HepG2 (cell line): Measurements from ENCODE around the gene PDE4D. TPM values are rescaled to one million over a fixed set of nuclear protein-coding genes. Genes with fewer than 3 reads are reported as not detected.

ENCODE experiments used
- ATAC-seq: fragments of 200-7000 bp; cut with Tn5 transposase; 3 replicates; pipeline ENCODE4 v1.9.1; 2020; ENCODE audit warnings: mild to moderate bottlenecking, moderate library complexity
- BruUV-seq: library from RNA; stranded (reverse); fragments of 400-500 nt; replicated peaks from 2 replicates; lab custom pipeline; 2021; lab: Mats Ljungman, UMichigan
- CTCF ChIA-PET: fragments of 300-600 bp; formaldehyde crosslinking; extraction: SDS; loops from one replicate; lab custom pipeline; 2021; ENCODE audit warnings: low total read pairs, inconsistent platforms, low intra/inter-chr PET ratio; lab: Yijun Ruan, JAX
- POLR2A ChIA-PET: fragments of 350-600 bp; sonication (Branson Sonifier 250); formaldehyde crosslinking; loops from one replicate; lab custom pipeline; 2020; ENCODE audit warnings: antibody characterized with exemption, inconsistent platforms; lab: Yijun Ruan, JAX
- DNase-seq: peaks from one replicate; pipeline ENCODE4 v3.0.0-alpha.2; 2015; ENCODE audit warnings: low spot score
- FAIRE-seq: peaks from 3 replicates; lab custom pipeline; 2011; peaks lifted over from hg19 to GRCh38; lab: Jason Lieb, UNC
- H2AFZ ChIP-seq: one replicate; pipeline ENCODE4 v1.6.1; 2011; ENCODE audit warnings: low read length, inconsistent platforms
- H3K27ac ChIP-seq: fragments of 300-600 bp; 3 replicates; pipeline ENCODE4 v1.8.0; 2011; ENCODE audit warnings: mixed run types, mild to moderate bottlenecking, mixed read lengths, low read length, inconsistent platforms; ENCODE audit not compliant: insufficient read depth; ENCODE audit errors: extremely low read length
- H3K27me3 ChIP-seq, 2 experiments: fragments of 200-600 bp in 1 of 2; 2 replicates in 1 of 2; 3 replicates in 1 of 2; pipeline versions ENCODE4 v1.6.0 to v1.8.0; 2011; ENCODE audit warnings: low read length in 2 of 2, mild to moderate bottlenecking in 2 of 2, moderate library complexity in 2 of 2, inconsistent platforms in 1 of 2; ENCODE audit not compliant: insufficient read depth in 2 of 2, control insufficient read depth in 1 of 2
- H3K36me3 ChIP-seq, 2 experiments: fragments of 200-600 bp in 1 of 2; replicated peaks in 1 of 2; 2 replicates in 1 of 2; 3 replicates in 1 of 2; pipeline versions ENCODE4 v1.5.1 to v1.8.0; 2011; ENCODE audit warnings: low read length in 2 of 2, inconsistent platforms in 1 of 2; ENCODE audit not compliant: insufficient read depth in 2 of 2, control insufficient read depth in 1 of 2
- H3K4me1 ChIP-seq: 2 replicates; pipeline ENCODE4 v1.5.1; 2012; ENCODE audit warnings: low read length, inconsistent platforms; ENCODE audit not compliant: insufficient read depth
- H3K4me2 ChIP-seq: 2 replicates; pipeline ENCODE4 v1.6.0; 2011; ENCODE audit warnings: low read depth, low read length, inconsistent platforms
- H3K4me3 ChIP-seq, 3 experiments: fragments of 200-600 bp in 1 of 3; sonication (generic), shearing (Covaris generic) in 1 of 3; replicated peaks in 1 of 3; 2 replicates each; pipeline ENCODE4 v1.5.1; 2011 to 2016; ENCODE audit warnings: low read length in 3 of 3, inconsistent platforms in 2 of 3, low read depth in 2 of 3, mild to moderate bottlenecking in 2 of 3, control low read depth in 1 of 3, mixed read lengths in 1 of 3; ENCODE audit not compliant: insufficient read depth in 1 of 3
- H3K79me2 ChIP-seq: one replicate; pipeline ENCODE4 v1.6.1; 2011; ENCODE audit warnings: low read length, inconsistent platforms; ENCODE audit not compliant: insufficient read depth
- H3K9ac ChIP-seq: 2 replicates; pipeline ENCODE4 v1.6.0; 2011; ENCODE audit warnings: mild to moderate bottlenecking, low read depth, low read length, inconsistent platforms; ENCODE audit not compliant: insufficient read depth
- H3K9me3 ChIP-seq: 2 replicates; pipeline ENCODE4 v1.5.1; 2012; ENCODE audit warnings: mild to moderate bottlenecking, low read length
- H4K20me1 ChIP-seq: 2 replicates; pipeline ENCODE4 v1.6.0; 2011; ENCODE audit warnings: inconsistent platforms, mild to moderate bottlenecking, low read length, moderate library complexity; ENCODE audit not compliant: insufficient read depth
- CHD4 ChIP-seq: fragments of 200-600 bp; sonication (generic); IDR thresholded peaks from 2 replicates; pipeline ENCODE4 v1.7.0; 2017; ENCODE audit warnings: mild to moderate bottlenecking, low read length, borderline replicate concordance
- HNRNPK ChIP-seq: fragments of 200-400 bp; formaldehyde crosslinking; IDR thresholded peaks from 2 replicates; pipeline ENCODE4 v1.6.1; 2018; ENCODE audit warnings: low read length, low read depth, moderate library complexity, mild to moderate bottlenecking; ENCODE audit not compliant: poor library complexity, severe bottlenecking
- RFX5 ChIP-seq: IDR thresholded peaks from 2 replicates; pipeline ENCODE4 v1.6.1; 2011; ENCODE audit warnings: low read depth, low read length, improper control_type of control experiment
- SMAD3 ChIP-seq: sonication (generic); formaldehyde crosslinking; IDR thresholded peaks from 2 replicates; pipeline ENCODE4 v1.4.0; 2020; ENCODE audit warnings: missing genetic modification reagents
- SNAPC2 ChIP-seq: sonication (generic); formaldehyde crosslinking; IDR thresholded peaks from 2 replicates; pipeline ENCODE4 v1.8.1; 2022; ENCODE audit warnings: mild to moderate bottlenecking, missing genetic modification reagents
- SP140L ChIP-seq: sonication (generic); formaldehyde crosslinking; IDR thresholded peaks from 2 replicates; pipeline ENCODE4 v1.4.0; 2020; ENCODE audit warnings: missing genetic modification reagents, borderline replicate concordance
- TEAD3 ChIP-seq: optimal IDR thresholded peaks from 2 replicates; pipeline ENCODE3; 2016; ENCODE audit warnings: borderline replicate concordance
- TFDP1 ChIP-seq: IDR thresholded peaks from 2 replicates; pipeline ENCODE4 v1.6.1; 2016; ENCODE audit warnings: missing compliant biosample characterization, missing genetic modification reagents, borderline replicate concordance
- ZNF143 ChIP-seq: sonication (generic); formaldehyde crosslinking; IDR thresholded peaks from 2 replicates; pipeline ENCODE4 v1.4.0; 2020; ENCODE audit warnings: missing genetic modification reagents
- ZNF224 ChIP-seq: sonication (generic); formaldehyde crosslinking; IDR thresholded peaks from 2 replicates; pipeline ENCODE4 v1.5.0; 2020; ENCODE audit warnings: mild to moderate bottlenecking, missing genetic modification reagents
- ZNF318 ChIP-seq: sonication (generic); formaldehyde crosslinking; IDR thresholded peaks from 2 replicates; pipeline ENCODE4 v1.4.0; 2020; ENCODE audit warnings: mild to moderate bottlenecking, missing genetic modification reagents
- ZNF496 ChIP-seq: sonication (generic); formaldehyde crosslinking; IDR thresholded peaks from 2 replicates; pipeline ENCODE4 v1.8.1; 2023; ENCODE audit warnings: mild to moderate bottlenecking, moderate library complexity, missing genetic modification reagents; ENCODE audit not compliant: insufficient replicate concordance
- ZNF619 ChIP-seq: sonication (generic); formaldehyde crosslinking; IDR thresholded peaks from 2 replicates; pipeline ENCODE4 v1.4.0; 2020; ENCODE audit warnings: mild to moderate bottlenecking, missing genetic modification reagents
- ZNF674 ChIP-seq: sonication (generic); formaldehyde crosslinking; IDR thresholded peaks from 2 replicates; pipeline ENCODE4 v1.5.0; 2020; ENCODE audit warnings: low read depth, mild to moderate bottlenecking, missing genetic modification reagents
- ZNF761 ChIP-seq: sonication (generic); formaldehyde crosslinking; conservative IDR thresholded peaks from 2 replicates; pipeline ENCODE4 v1.4.0; 2020; ENCODE audit warnings: mild to moderate bottlenecking, missing genetic modification reagents
- ZNF784 ChIP-seq: sonication (generic); formaldehyde crosslinking; IDR thresholded peaks from 2 replicates; pipeline ENCODE4 v1.5.1; 2020; ENCODE audit warnings: missing genetic modification reagents, mild to moderate bottlenecking, borderline replicate concordance
- WGBS: methylation state at CpG from one replicate; pipeline ENCODE4 v1.1.6; 2017; ENCODE audit warnings: low lambda C conversion rate; 5-methylcytosine and 5-hydroxymethylcytosine counted together
- in situ Hi-C: cut with HindIII; loops from 2 replicates; pipeline ENCODE4 v1.10.0; 2017; ENCODE audit warnings: low pct_unique_long_range_greater_than_20kb; ENCODE audit not compliant: extremely low pct_ligation_motif_present
- intact Hi-C: fragments of 100-400 bp; cut with micrococcal nuclease; formaldehyde crosslinking; loops from one replicate; pipeline ENCODE4 v1.10.0; 2022; ENCODE audit not compliant: unreplicated experiment
- polyA plus RNA-seq, 8 experiments: library from polyadenylated mRNA; depleted of rRNA in 3 of 8; stranded (reverse) in 7 of 8; unstranded in 1 of 8; fragments of >200 nt; fragmentation: Illumina TruSeq in 4 of 8; extraction: Trizol in 4 of 8; gene quantifications; 2 replicates each; pipeline versions ENCODE4 v1.2.1 to v1.2.3, GENCODE V29; 2011 to 2016; ENCODE audit warnings: low read depth in 4 of 8, missing spikeins in 1 of 8, mixed read lengths in 1 of 8; ENCODE audit not compliant: insufficient read depth in 1 of 8
- total RNA-seq, 5 experiments: library from RNA; depleted of rRNA; stranded (reverse); fragments of >200 nt; fragmentation: Illumina TruSeq; extraction: Trizol; gene quantifications; 2 replicates each; pipeline ENCODE4 v1.2.3, GENCODE V29; 2016; ENCODE audit warnings: low read depth in 1 of 5

The PDE4D gene
- total and polyA plus RNA-seq, 2 of the 13 experiments (the other 11 are each of a cell fraction or from before 2014, with no cell fraction given) = 7.0 to 12.2 TPM

GRCh38 chr5:59103303-59103702 lies 790.2 kb downstream of the PDE4D start:
- no peaks in the 10 kb centered on the region for H4K20me1 ChIP-seq
- H3K4me1 ChIP-seq = 0 out of 2 replicates have a peak, but pooled peaks cover 9% of the 10 kb centered on the region
- no peaks in the 10 kb centered on the region for H3K36me3 ChIP-seq
- H3K9me3 ChIP-seq = no peaks in the 10 kb centered on the region
- CTCF ChIA-PET = no interaction called here
- DNase-seq (no peak), FAIRE-seq (no peak)
- H3K27ac ChIP-seq = no peak overlapping the region
- H3K79me2 ChIP-seq = no peaks in the 10 kb centered on the region
- no peak overlapping the region for H2AFZ ChIP-seq
- 53% methylated on average over 3 of the region's 3 CpGs for WGBS
- intact Hi-C loops (no loop called here), in situ Hi-C loops (no loop called here)
- BruUV-seq = no TSS peak
- no peak overlapping the region for H3K4me2 ChIP-seq
- TF ChIP-seq SNAPC2 (CRISPR knock-in tag) (no peak), RFX5 (no peak), TEAD3 (CRISPR knock-in tag) (no peak), ZNF761 (CRISPR knock-in tag) (no peak), ZNF784 (CRISPR knock-in tag) (no peak), SMAD3 (no peak), TFDP1 (CRISPR knock-in tag) (no peak), ZNF619 (CRISPR knock-in tag) (no peak), ZNF674 (CRISPR knock-in tag) (no peak), CHD4 (no peak), ZNF496 (CRISPR knock-in tag) (no peak), ZNF143 (CRISPR knock-in tag) (no peak), HNRNPK (no peak), ZNF224 (CRISPR knock-in tag) (no peak), ZNF318 (CRISPR knock-in tag) (no peak), SP140L (CRISPR knock-in tag) (no peak)
- TF ChIP-seq, all 625 proteins: peak for 0
- Histone ChIP-seq H3K9ac (no peak overlapping the region), H3K27me3 (no peaks in the 10 kb centered on the region; a peak in 1 of 5 replicates), H3K4me3 (no peak overlapping the region)
- POLR2A ChIA-PET = no interaction called here
- ATAC-seq = no peak
